GM23338 (cell line): Measurements from ENCODE around the gene BCL2. TPM values are rescaled to one million over a fixed set of nuclear protein-coding genes. Genes with fewer than 3 reads are reported as not detected.

Experiments
- ATAC-seq: fragments of 200-7000 bp; cut with Tn5 transposase; 3 replicates; pipeline ENCODE4 v1.9.1; 2020
- DNase-seq: peaks from one replicate; pipeline ENCODE4 v3.0.0-alpha.2; 2015; ENCODE audit warnings: low spot score
- H2AFZ ChIP-seq: fragments of 200-600 bp; sonication (generic); 2 replicates; pipeline ENCODE4 v1.8.0; 2016; ENCODE audit warnings: antibody characterized with exemption, mild to moderate bottlenecking, moderate library complexity
- H3F3A ChIP-seq: fragments of 200-600 bp; sonication (generic); replicated peaks from 2 replicates; pipeline ENCODE4 v1.8.0; 2017; ENCODE audit warnings: antibody characterized with exemption, mixed run types, low read depth
- H3K27ac ChIP-seq: fragments of 200-600 bp; sonication (generic); 2 replicates; pipeline ENCODE4 v1.6.1; 2016; ENCODE audit warnings: low read depth
- H3K27me3 ChIP-seq: fragments of 200-600 bp; sonication (generic); 2 replicates; pipeline ENCODE4 v1.8.0; 2016; ENCODE audit warnings: mild to moderate bottlenecking, mixed run types, moderate library complexity; ENCODE audit not compliant: insufficient read depth
- H3K36me3 ChIP-seq: fragments of 200-600 bp; sonication (generic); 2 replicates; pipeline ENCODE4 v1.8.0; 2016; ENCODE audit warnings: mild to moderate bottlenecking; ENCODE audit not compliant: insufficient read depth
- H3K4me1 ChIP-seq: fragments of 200-600 bp; sonication (generic); 2 replicates; pipeline ENCODE4 v1.8.0; 2016; ENCODE audit warnings: mild to moderate bottlenecking, moderate library complexity; ENCODE audit not compliant: insufficient read depth
- H3K4me2 ChIP-seq: fragments of 200-600 bp; sonication (generic); 2 replicates; pipeline ENCODE4 v1.7.1; 2017; ENCODE audit warnings: mixed run types
- H3K4me3 ChIP-seq: fragments of 200-600 bp; sonication (generic); 2 replicates; pipeline ENCODE4 v1.6.1; 2016; ENCODE audit warnings: mixed run types
- H3K79me2 ChIP-seq: fragments of 200-600 bp; sonication (generic); replicated peaks from 2 replicates; pipeline ENCODE4 v1.8.0; 2017; ENCODE audit warnings: mild to moderate bottlenecking; ENCODE audit not compliant: insufficient read depth
- H3K9me2 ChIP-seq: fragments of 200-600 bp; sonication (generic); 2 replicates; pipeline ENCODE4 v1.8.0; 2017; ENCODE audit not compliant: insufficient read depth
- H4K20me1 ChIP-seq: fragments of 200-600 bp; sonication (generic); replicated peaks from 2 replicates; pipeline ENCODE4 v1.8.0; 2017; ENCODE audit warnings: mild to moderate bottlenecking; ENCODE audit not compliant: insufficient read depth
- H3K27ac Mint-ChIP-seq: 2 replicates; pipeline ENCODE4 v1.8.0; 2020; ENCODE audit warnings: inconsistent platforms, mild to moderate bottlenecking, moderate library complexity, mixed read lengths
- H3K27me3 Mint-ChIP-seq: 3 replicates; pipeline ENCODE4 v1.8.0; 2022; ENCODE audit warnings: low read depth, mild to moderate bottlenecking, moderate library complexity, mixed read lengths, inconsistent platforms; ENCODE audit not compliant: insufficient read depth, poor library complexity
- H3K36me3 Mint-ChIP-seq: 3 replicates; pipeline ENCODE4 v1.8.0; 2021; ENCODE audit warnings: low read depth, mild to moderate bottlenecking, inconsistent platforms, moderate library complexity, mixed read lengths
- H3K4me1 Mint-ChIP-seq: 3 replicates; pipeline ENCODE4 v1.8.0; 2020; ENCODE audit warnings: mild to moderate bottlenecking, inconsistent platforms, mixed read lengths
- H3K4me3 Mint-ChIP-seq: 3 replicates; pipeline ENCODE4 v1.8.0; 2021; ENCODE audit warnings: moderate library complexity, mild to moderate bottlenecking, inconsistent platforms, mixed read lengths
- H3K9me3 Mint-ChIP-seq: 3 replicates; pipeline ENCODE4 v1.8.0; 2020; ENCODE audit warnings: moderate library complexity, mild to moderate bottlenecking, inconsistent platforms, mixed read lengths
- EZH2 ChIP-seq: fragments of 200-600 bp; sonication (generic); IDR thresholded peaks from one replicate; pipeline ENCODE4 v1.8.0; 2017; ENCODE audit warnings: antibody characterized with exemption, mild to moderate bottlenecking, low read depth; ENCODE audit not compliant: unreplicated experiment
- REST ChIP-seq: IDR thresholded peaks from one replicate; pipeline ENCODE4 v1.6.1; 2018; ENCODE audit warnings: antibody characterized with exemption; ENCODE audit not compliant: unreplicated experiment
- ZNF331 ChIP-seq: fragments of 250-450 bp; sonication (Bioruptor Pico); IDR thresholded peaks from 2 replicates; pipeline ENCODE4 v1.5.0; 2020; ENCODE audit warnings: low read depth, mild to moderate bottlenecking, moderate library complexity
- ZNF462 ChIP-seq: fragments of 250-450 bp; sonication (Bioruptor Pico); IDR thresholded peaks from 2 replicates; pipeline ENCODE4 v1.5.0; 2020; ENCODE audit warnings: mild to moderate bottlenecking, moderate library complexity
- polyA plus RNA-seq: library from polyadenylated mRNA; unstranded; fragments of >200 nt; fragmentation: Nextera tagmentation; extraction: Ambion mirVana; gene quantifications from 2 replicates; pipeline ENCODE4 v1.2.1, GENCODE V29; 2016
- total RNA-seq: library from RNA; depleted of rRNA; stranded (reverse); fragments of >200 nt; shearing (Covaris generic); gene quantifications from 2 replicates; pipeline ENCODE4 v1.2.3, GENCODE V29; 2014

The BCL2 gene
- total and polyA plus RNA-seq, 2 experiments from 2014 or later: 1.2 to 4.0 TPM

GRCh38 chr18:63169853-63170252 lies 149.7 kb downstream of the BCL2 start:
- Histone ChIP-seq H3K4me1 (no peaks in the 10 kb centered on the region), H3K9me2 (no peaks in the 10 kb centered on the region), H4K20me1 (no peaks in the 10 kb centered on the region), H3K4me2 (no peak overlapping the region), H3K36me3 (no peaks in the 10 kb centered on the region), H3K27me3 (no peaks in the 10 kb centered on the region), H2AFZ (no peak overlapping the region), H3F3A (no peaks in the 10 kb centered on the region), H3K79me2 (no peaks in the 10 kb centered on the region), H3K4me3 (no peak overlapping the region), H3K27ac (no peak overlapping the region)
- ATAC-seq: no peak
- Mint-ChIP-seq H3K4me3 (no peak overlapping the region), H3K27ac (no peak overlapping the region), H3K4me1 (peaks cover 8% of the 10 kb centered on the region), H3K27me3 (peaks cover 5% of the 10 kb centered on the region), H3K36me3 (no peaks in the 10 kb centered on the region), H3K9me3 (no peaks in the 10 kb centered on the region)
- TF ChIP-seq EZH2: no peak
- no peak for TF ChIP-seq REST
- no peak for TF ChIP-seq ZNF462 (CRISPR knock-in tag)
- no peak for TF ChIP-seq ZNF331 (CRISPR knock-in tag)
- DNase-seq: no peak
